ENCODE results near the gene SND1.

GRCh38 chr7:127962589-127963361, 310.8 kb downstream of the SND1 start:
- TF ChIP-seq CTCF (IDR thresholded peaks at IDR 0.05 in 8 of 11, conservative IDR thresholded peaks at IDR 0.05 in 3 of 11), result no peak
- no peak for TF ChIP-seq POLR2A (IDR thresholded peaks at IDR 0.05)
- TF ChIP-seq POLR2AphosphoS5 (IDR thresholded peaks at IDR 0.05), result no peak
